K562 (cell line): ENCODE measurements around the gene ASIC3. TPM values are rescaled to one million over a fixed set of nuclear protein-coding genes. Genes with fewer than 3 reads are reported as not detected.

Experiments
- ARID4B ChIP-seq: sonication (generic); formaldehyde crosslinking; IDR thresholded peaks from 2 replicates; pipeline ENCODE4 v1.8.0; 2022; ENCODE audit warnings: mild to moderate bottlenecking, missing genetic modification reagents
- ATF1 ChIP-seq, 2 experiments: fragments of 450-650 bp in 1 of 2; IDR thresholded peaks; 2 replicates each; pipeline ENCODE4 v1.6.1; 2016; ENCODE audit warnings: missing compliant biosample characterization in 1 of 2, missing genetic modification characterization in 1 of 2
- CTCFL ChIP-seq: IDR thresholded peaks from 2 replicates; pipeline ENCODE4 v1.6.1; 2011; ENCODE audit warnings: borderline replicate concordance, low read depth, mild to moderate bottlenecking, moderate library complexity, low read length; ENCODE audit not compliant: insufficient read depth, poor library complexity, severe bottlenecking
- E2F6 ChIP-seq, 2 experiments: IDR thresholded peaks; 2 replicates each; pipeline ENCODE4 v1.6.1; 2011; ENCODE audit warnings: borderline replicate concordance in 1 of 2, control low read depth in 1 of 2, low read depth in 1 of 2, low read length in 1 of 2, mild to moderate bottlenecking in 1 of 2, mixed read lengths in 1 of 2, moderate library complexity in 1 of 2; ENCODE audit not compliant: insufficient read depth in 1 of 2, insufficient read length in 1 of 2, poor library complexity in 1 of 2, severe bottlenecking in 1 of 2; ENCODE audit errors: extremely low read depth in 1 of 2
- EP300 ChIP-seq: IDR thresholded peaks from 2 replicates; pipeline ENCODE4 v1.6.1; 2012; ENCODE audit warnings: low read length, improper control_type of control experiment
- ID3 ChIP-seq, 2 experiments: fragments of 250-450 bp in 1 of 2; fragments of 450-650 bp in 1 of 2; sonication (Bioruptor Pico) in 1 of 2; IDR thresholded peaks; 2 replicates each; pipeline versions ENCODE4 v1.6.1 to v1.8.0; 2016 to 2021; ENCODE audit warnings: mild to moderate bottlenecking in 2 of 2, moderate library complexity in 2 of 2, missing compliant biosample characterization in 1 of 2, missing genetic modification characterization in 1 of 2
- JUND ChIP-seq, 2 experiments: IDR thresholded peaks; 2 replicates in 1 of 2; 3 replicates in 1 of 2; pipeline ENCODE4 v1.6.1; 2011; ENCODE audit warnings: borderline replicate concordance in 2 of 2, low read depth in 2 of 2, low read length in 2 of 2, improper control_type of control experiment in 1 of 2, missing biosample characterization in 1 of 2, missing genetic modification characterization in 1 of 2, missing genetic modification reagents in 1 of 2
- MLX ChIP-seq, 2 experiments: fragments of 450-650 bp in 1 of 2; sonication (generic) in 1 of 2; formaldehyde crosslinking; conservative IDR thresholded peaks; 2 replicates each; pipeline versions ENCODE4 v1.4.0 to v1.8.1; 2020 to 2022; ENCODE audit warnings: mild to moderate bottlenecking in 1 of 2, missing genetic modification reagents in 1 of 2
- SMAD4 ChIP-seq: fragments of 250-450 bp; sonication (Bioruptor Pico); conservative IDR thresholded peaks from 2 replicates; pipeline ENCODE4 v1.8.0; 2021; ENCODE audit warnings: inconsistent platforms, mild to moderate bottlenecking, moderate library complexity
- TEAD1 ChIP-seq, 2 experiments: fragments of 450-650 bp in 1 of 2; sonication (generic) in 1 of 2; formaldehyde crosslinking; IDR thresholded peaks; 2 replicates each; pipeline versions ENCODE4 v1.4.0 to v1.8.0; 2020 to 2022; ENCODE audit warnings: mild to moderate bottlenecking in 2 of 2, missing genetic modification reagents in 1 of 2
- TOE1 ChIP-seq, 2 experiments: fragments of 450-650 bp in 1 of 2; sonication (generic) in 1 of 2; formaldehyde crosslinking in 1 of 2; IDR thresholded peaks; 2 replicates each; pipeline versions ENCODE4 v1.7.1 to v1.8.0; 2016 to 2022; ENCODE audit warnings: borderline replicate concordance in 2 of 2, mild to moderate bottlenecking in 2 of 2, antibody characterized with exemption in 1 of 2, inconsistent platforms in 1 of 2, low read depth in 1 of 2, missing genetic modification reagents in 1 of 2, moderate library complexity in 1 of 2
- USF1 ChIP-seq: sonication (generic); formaldehyde crosslinking; IDR thresholded peaks from 2 replicates; pipeline ENCODE4 v1.9.0; 2022; ENCODE audit warnings: mild to moderate bottlenecking, missing genetic modification reagents
- ZSCAN32 ChIP-seq: fragments of 450-650 bp; formaldehyde crosslinking; IDR thresholded peaks from 2 replicates; pipeline ENCODE4 v1.4.0; 2020; ENCODE audit warnings: mild to moderate bottlenecking, moderate library complexity
- polyA plus RNA-seq, 8 experiments: library from polyadenylated mRNA; depleted of rRNA in 4 of 8; stranded (reverse) in 5 of 8; unstranded in 3 of 8; fragments of >200 nt; fragmentation: Nextera tagmentation in 2 of 8; fragmentation: Illumina TruSeq in 1 of 8; extraction: Ambion mirVana in 2 of 8; extraction: Trizol in 1 of 8; gene quantifications; 2 replicates each; pipeline versions ENCODE4 v1.2.1 to v1.2.3, GENCODE V29; 2011 to 2014; ENCODE audit warnings: inconsistent platforms in 1 of 8, missing spikeins in 1 of 8
- total RNA-seq, 7 experiments: library from RNA; depleted of rRNA in 6 of 7; stranded (reverse); fragments of >200 nt in 6 of 7; fragmentation: Illumina TruSeq in 2 of 7; extraction: Trizol in 2 of 7; gene quantifications; 2 replicates each; pipeline versions ENCODE4 v1.2.1 to v1.2.3, GENCODE V29; 2011 to 2021; ENCODE audit warnings: low replicate concordance in 1 of 7

ASIC3 gene
- total and polyA plus RNA-seq, 9 of the 15 experiments (the other 6 are each of a cell fraction or from before 2014, with no cell fraction given) = 0.11 to 5.0 (median 0.87) TPM

- TF ChIP-seq TEAD1 (CRISPR knock-in tag; IDR thresholded peaks at IDR 0.05) (peak in 1 of 2 experiments; percentile 71; a peak in 1 of 4 replicates), ATF1 (CRISPR knock-in tag; IDR thresholded peaks at IDR 0.05) (no peak), ATF1 (tag; IDR thresholded peaks at IDR 0.05) (peak; percentile 81), ID3 (CRISPR knock-in tag; IDR thresholded peaks at IDR 0.05) (no peak), ID3 (tag; IDR thresholded peaks at IDR 0.05) (peak; percentile 29; the same call in 1 of the 2 replicates), SMAD4 (CRISPR knock-in tag) (0 out of 2 replicates have a peak, but pooled peaks have one; percentile 52), E2F6 (IDR thresholded peaks at IDR 0.05; ENCODE audit: borderline replicate concordance in 1 of 2, extremely low read depth in 1 of 2, insufficient read depth in 1 of 2, insufficient read length in 1 of 2, low read depth in 1 of 2, low read length in 1 of 2, poor library complexity in 1 of 2, severe bottlenecking in 1 of 2) (peak in 1 of 2 experiments; percentile 69), JUND (IDR thresholded peaks at IDR 0.05; ENCODE audit: borderline replicate concordance, low read depth, low read length) (0 out of 2 replicates have a peak, but pooled peaks have one; percentile 32), JUND (tag; IDR thresholded peaks at IDR 0.05; ENCODE audit: borderline replicate concordance, low read depth, low read length) (peak; percentile 48; the same call in 1 of the 3 replicates), TOE1 (IDR thresholded peaks at IDR 0.05; ENCODE audit: borderline replicate concordance) (no peak), TOE1 (CRISPR knock-in tag; IDR thresholded peaks at IDR 0.05; ENCODE audit: borderline replicate concordance, low read depth) (no peak; the same call in 1 of the 2 replicates), USF1 (CRISPR knock-in tag) (peak; percentile 57), EP300 (0 out of 2 replicates have a peak, but pooled peaks have one; percentile 25), ZSCAN32 (no peak), ARID4B (CRISPR knock-in tag) (peak; percentile 62; the same call in 1 of the 2 replicates), MLX (CRISPR knock-in tag; conservative IDR thresholded peaks at IDR 0.05) (no peak), CTCFL (peak; percentile 98)
Measured at GRCh38 chr7:151056283-151056665, 7.9 kb downstream of the ASIC3 start (continued).
